Lower leg skin (tissue), 3 donors: Measurements from ENCODE around the gene PSMA7.

ENCODE experiments used
- POLR2A ChIP-seq, 2 donors: fragments of 450-650 bp; IDR thresholded peaks; one replicate each; pipeline ENCODE4 v1.6.1; 2016 to 2017; ENCODE audit warnings: antibody characterized with exemption in 2 of 2, mild to moderate bottlenecking in 1 of 2, moderate library complexity in 1 of 2
- TF ChIP-seq, protein P1 (sequence below), 3 donors: fragments of 450-650 bp; IDR thresholded peaks; one replicate each; pipeline ENCODE4 v1.5.1; 2016; ENCODE audit warnings: antibody characterized with exemption in 3 of 3, mild to moderate bottlenecking in 3 of 3, moderate library complexity in 2 of 3

DNA sequence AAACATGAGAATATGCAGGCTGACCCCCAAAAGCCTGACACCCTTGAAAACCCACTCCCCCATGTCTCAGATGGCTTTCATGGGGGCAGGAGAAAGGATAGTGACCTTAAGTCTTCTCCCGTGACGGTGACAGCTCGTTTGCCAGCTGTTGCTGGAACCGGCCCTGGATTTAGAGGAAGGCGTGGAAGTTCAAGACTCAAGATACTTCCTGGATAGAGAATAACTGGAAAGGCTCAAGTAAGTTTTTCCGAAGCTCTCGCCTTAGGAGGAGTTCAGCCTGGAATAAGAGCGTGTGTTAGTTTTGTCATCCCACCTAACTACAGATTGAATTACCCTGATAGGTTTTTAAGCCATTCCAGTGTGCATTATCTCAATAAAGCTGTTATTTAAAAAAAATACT, 28.1 kb upstream of the PSMA7 start:
- TF ChIP-seq, protein P1, sequence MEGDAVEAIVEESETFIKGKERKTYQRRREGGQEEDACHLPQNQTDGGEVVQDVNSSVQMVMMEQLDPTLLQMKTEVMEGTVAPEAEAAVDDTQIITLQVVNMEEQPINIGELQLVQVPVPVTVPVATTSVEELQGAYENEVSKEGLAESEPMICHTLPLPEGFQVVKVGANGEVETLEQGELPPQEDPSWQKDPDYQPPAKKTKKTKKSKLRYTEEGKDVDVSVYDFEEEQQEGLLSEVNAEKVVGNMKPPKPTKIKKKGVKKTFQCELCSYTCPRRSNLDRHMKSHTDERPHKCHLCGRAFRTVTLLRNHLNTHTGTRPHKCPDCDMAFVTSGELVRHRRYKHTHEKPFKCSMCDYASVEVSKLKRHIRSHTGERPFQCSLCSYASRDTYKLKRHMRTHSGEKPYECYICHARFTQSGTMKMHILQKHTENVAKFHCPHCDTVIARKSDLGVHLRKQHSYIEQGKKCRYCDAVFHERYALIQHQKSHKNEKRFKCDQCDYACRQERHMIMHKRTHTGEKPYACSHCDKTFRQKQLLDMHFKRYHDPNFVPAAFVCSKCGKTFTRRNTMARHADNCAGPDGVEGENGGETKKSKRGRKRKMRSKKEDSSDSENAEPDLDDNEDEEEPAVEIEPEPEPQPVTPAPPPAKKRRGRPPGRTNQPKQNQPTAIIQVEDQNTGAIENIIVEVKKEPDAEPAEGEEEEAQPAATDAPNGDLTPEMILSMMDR (IDR thresholded peaks at IDR 0.05) = no peak
- no peak for TF ChIP-seq POLR2A (IDR thresholded peaks at IDR 0.05)
